Measurements from ENCODE around the gene RNU5D-1. TPM values are rescaled to one million over a fixed set of nuclear protein-coding genes. Genes with fewer than 3 reads are reported as not detected.

The RNU5D-1 gene
- total and polyA plus RNA-seq, 2 of the 13 experiments (the other 11 are each of a cell fraction or from before 2014, with no cell fraction given): 165 TPM; not detected in 1

- TF ChIP-seq NCOR1 (IDR thresholded peaks at IDR 0.05; ENCODE audit: borderline replicate concordance, low read length): peak; percentile 20; the same call in 1 of the 2 replicates
- TF ChIP-seq E2F2 (CRISPR knock-in tag; IDR thresholded peaks at IDR 0.05; ENCODE audit: borderline replicate concordance): no peak
- TF ChIP-seq GMEB1 (CRISPR knock-in tag; IDR thresholded peaks at IDR 0.05; ENCODE audit: borderline replicate concordance): peak; percentile 73
- no peak for TF ChIP-seq ZNF720 (CRISPR knock-in tag; IDR thresholded peaks at IDR 0.05)
- 0 out of 2 replicates have a peak, but pooled peaks have one; percentile 18 for TF ChIP-seq ZNF775 (CRISPR knock-in tag; IDR thresholded peaks at IDR 0.05; ENCODE audit: borderline replicate concordance)
- peak; percentile 83; the same call in 1 of the 2 replicates for TF ChIP-seq ATF6 (CRISPR knock-in tag; conservative IDR thresholded peaks at IDR 0.05)
- no peak for TF ChIP-seq MATR3 (CRISPR knock-in tag; IDR thresholded peaks at IDR 0.05)
- peak; percentile 94 for TF ChIP-seq POLR2AphosphoS2 (IDR thresholded peaks at IDR 0.05; ENCODE audit: low read depth, low read length)
- no peak for TF ChIP-seq CSRNP2 (CRISPR knock-in tag; conservative IDR thresholded peaks at IDR 0.05; ENCODE audit: low read depth)
- no peak for TF ChIP-seq ZNF691 (CRISPR knock-in tag; IDR thresholded peaks at IDR 0.05; ENCODE audit: borderline replicate concordance, low read depth)
- no peak; the same call in 1 of the 2 replicates for TF ChIP-seq FLYWCH1 (CRISPR knock-in tag; IDR thresholded peaks at IDR 0.05)
- TF ChIP-seq ZNF83 (CRISPR knock-in tag; IDR thresholded peaks at IDR 0.05; ENCODE audit: borderline replicate concordance): no peak
- TF ChIP-seq GZF1 (CRISPR knock-in tag; IDR thresholded peaks at IDR 0.05): no peak
- TF ChIP-seq AHR (CRISPR knock-in tag; IDR thresholded peaks at IDR 0.05): no peak
- no peak for TF ChIP-seq KDM6A (CRISPR knock-in tag; IDR thresholded peaks at IDR 0.05; ENCODE audit: low read depth)
- TF ChIP-seq ZNF335 (CRISPR knock-in tag; IDR thresholded peaks at IDR 0.05): peak; percentile 82; the same call in 1 of the 2 replicates
- TF ChIP-seq ZNF674 (CRISPR knock-in tag; IDR thresholded peaks at IDR 0.05; ENCODE audit: low read depth): no peak
Measured at GRCh38 chr1:44730741-44731512, at the start of gene RNU5D-1 (continued).

Measured in HepG2 (cell line).